ENCODE measurements around the gene CHMP1A. TPM values are rescaled to one million over a fixed set of nuclear protein-coding genes. Genes with fewer than 3 reads are reported as not detected.
"Not testable (repeated sequence)": the region's sequence is repeated elsewhere in the genome, so short reads cannot be mapped to it uniquely, and the experiment has no call there.

The CHMP1A gene
- total RNA-seq, 1 donor from 2014 or later = 106 TPM

GRCh38 chr16:89637379-89637778, 20.1 kb downstream of the CHMP1A start:
- Mint-ChIP-seq H3K36me3 (no peaks in the 10 kb centered on the region), H3K4me3 (no peak overlapping the region), H3K27me3 (ENCODE audit: low read depth) (peaks cover 35% of the 10 kb centered on the region), H3K9me3 (no peaks in the 10 kb centered on the region), H3K27ac (no peak overlapping the region), H3K4me1 (peaks cover 7% of the 10 kb centered on the region)
- no peak for TF ChIP-seq CTCF (IDR thresholded peaks at IDR 0.05; ENCODE audit: unreplicated experiment)
- no peak for DNase-seq (ENCODE audit: low spot score in 2 of 2, unreplicated experiment in 2 of 2)

GRCh38 chr16:89636663-89637062, 20.8 kb downstream of the CHMP1A start:
- H3K4me1 Mint-ChIP-seq = peaks cover 7% of the 10 kb centered on the region
- H3K27me3 Mint-ChIP-seq (ENCODE audit: low read depth) = peaks cover 40% of the 10 kb centered on the region
- H3K36me3 Mint-ChIP-seq = no peaks in the 10 kb centered on the region
- TF ChIP-seq CTCF (IDR thresholded peaks at IDR 0.05; ENCODE audit: unreplicated experiment) = no peak
- H3K9me3 Mint-ChIP-seq = no peaks in the 10 kb centered on the region
- H3K27ac Mint-ChIP-seq = no peak overlapping the region
- DNase-seq (ENCODE audit: low spot score in 2 of 2, unreplicated experiment in 2 of 2) = no peak
- H3K4me3 Mint-ChIP-seq = no peak overlapping the region

- H3K27me3 Mint-ChIP-seq (ENCODE audit: low read depth) = peaks cover 43% of the 10 kb centered on the region
- not testable (repeated sequence) for H3K36me3 Mint-ChIP-seq; DNase-seq (ENCODE audit: low spot score in 2 of 2, unreplicated experiment in 2 of 2); H3K4me3 Mint-ChIP-seq; H3K4me1 Mint-ChIP-seq; H3K9me3 Mint-ChIP-seq; H3K27ac Mint-ChIP-seq
Observed at GRCh38 chr16:89634463-89635385, 22.8 kb downstream of the CHMP1A start.

- no peak for DNase-seq (ENCODE audit: low spot score in 2 of 2, unreplicated experiment in 2 of 2)
- Mint-ChIP-seq H3K4me1 (no peaks in the 10 kb centered on the region), H3K9me3 (no peaks in the 10 kb centered on the region), H3K4me3 (no peak overlapping the region), H3K36me3 (no peaks in the 10 kb centered on the region), H3K27ac (no peak overlapping the region), H3K27me3 (ENCODE audit: low read depth) (peaks cover 43% of the 10 kb centered on the region)
- TF ChIP-seq CTCF (IDR thresholded peaks at IDR 0.05; ENCODE audit: unreplicated experiment) = no peak
Observed at GRCh38 chr16:89633064-89633631, 24.4 kb downstream of the CHMP1A start.

GRCh38 chr16:89629827-89630610, 27.5 kb downstream of the CHMP1A start:
- no peaks in the 10 kb centered on the region for H3K36me3 Mint-ChIP-seq
- peaks cover 31% of the 10 kb centered on the region for H3K27me3 Mint-ChIP-seq (ENCODE audit: low read depth)
- no peak overlapping the region for H3K4me3 Mint-ChIP-seq
- no peak for TF ChIP-seq CTCF (IDR thresholded peaks at IDR 0.05; ENCODE audit: unreplicated experiment)
- no peak overlapping the region for H3K27ac Mint-ChIP-seq
- H3K4me1 Mint-ChIP-seq = no peaks in the 10 kb centered on the region
- H3K9me3 Mint-ChIP-seq = no peaks in the 10 kb centered on the region
- no peak for DNase-seq (ENCODE audit: low spot score in 2 of 2, unreplicated experiment in 2 of 2)

All from mesothelial cell of epicardium (in vitro differentiated cells).